Measurements from ENCODE around the gene CDC42EP1.

DNA sequence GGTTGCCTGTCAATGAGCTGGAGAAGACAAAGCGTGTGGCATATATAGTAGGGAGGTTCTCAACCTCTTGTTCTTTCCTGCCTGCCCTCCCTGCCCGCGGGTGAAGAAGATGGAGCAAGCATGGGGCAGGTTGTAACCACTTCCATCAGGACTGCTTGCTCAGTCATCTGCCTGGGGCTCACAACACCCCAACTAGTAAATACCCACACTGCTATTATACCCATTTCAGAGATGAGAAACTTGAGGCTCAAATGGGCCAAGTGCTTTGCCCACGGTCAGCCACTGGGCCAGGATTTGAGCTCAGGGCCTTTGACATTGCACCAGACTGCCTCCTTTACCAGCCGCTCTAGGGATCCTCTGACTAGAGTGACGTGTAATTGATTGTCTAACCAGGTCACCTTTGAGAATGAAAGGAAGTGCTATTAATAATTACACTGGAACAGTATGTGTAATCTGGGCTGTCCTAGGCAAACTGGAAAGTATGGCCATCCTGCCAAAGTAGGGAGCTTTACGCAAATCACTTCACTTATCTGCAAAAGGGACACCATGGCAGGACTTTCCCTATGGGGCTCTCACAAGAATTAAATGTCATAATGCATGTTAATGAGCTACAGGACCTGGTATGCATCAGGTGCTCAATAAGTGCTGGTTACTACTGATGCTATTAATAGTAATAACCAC lies 2.8 kb upstream of the CDC42EP1 start:
- TF ChIP-seq EZH2 (IDR thresholded peaks at IDR 0.05; ENCODE audit: insufficient read depth, poor library complexity, severe bottlenecking) (no peak), EZH2phosphoT487 (IDR thresholded peaks at IDR 0.05; ENCODE audit: insufficient read depth, low read depth) (no peak)

All from GM23248 (cell line).